GM13976 (cell line): ENCODE measurements around the gene CFAP97D1.

Experiments
- DNase-seq: peaks from one replicate; pipeline ENCODE4 v3.0.0; 2012; ENCODE audit warnings: low spot score
- in situ Hi-C: fragments of 300-500 bp; cut with MboI; formaldehyde crosslinking; loops from one replicate; pipeline ENCODE4 v1.12.0; 2022; ENCODE audit warnings: low sequenced_read_pairs, mixed read lengths, inconsistent platforms; ENCODE audit not compliant: unreplicated experiment
- TF ChIP-seq, protein P1 (sequence below): IDR thresholded peaks from 2 replicates; pipeline ENCODE4 v1.5.1; 2012; ENCODE audit warnings: borderline replicate concordance, mild to moderate bottlenecking; ENCODE audit not compliant: insufficient read depth; ENCODE audit errors: extremely low read depth, missing control alignments, control extremely low read depth

Gene CFAP97D1

DNA sequence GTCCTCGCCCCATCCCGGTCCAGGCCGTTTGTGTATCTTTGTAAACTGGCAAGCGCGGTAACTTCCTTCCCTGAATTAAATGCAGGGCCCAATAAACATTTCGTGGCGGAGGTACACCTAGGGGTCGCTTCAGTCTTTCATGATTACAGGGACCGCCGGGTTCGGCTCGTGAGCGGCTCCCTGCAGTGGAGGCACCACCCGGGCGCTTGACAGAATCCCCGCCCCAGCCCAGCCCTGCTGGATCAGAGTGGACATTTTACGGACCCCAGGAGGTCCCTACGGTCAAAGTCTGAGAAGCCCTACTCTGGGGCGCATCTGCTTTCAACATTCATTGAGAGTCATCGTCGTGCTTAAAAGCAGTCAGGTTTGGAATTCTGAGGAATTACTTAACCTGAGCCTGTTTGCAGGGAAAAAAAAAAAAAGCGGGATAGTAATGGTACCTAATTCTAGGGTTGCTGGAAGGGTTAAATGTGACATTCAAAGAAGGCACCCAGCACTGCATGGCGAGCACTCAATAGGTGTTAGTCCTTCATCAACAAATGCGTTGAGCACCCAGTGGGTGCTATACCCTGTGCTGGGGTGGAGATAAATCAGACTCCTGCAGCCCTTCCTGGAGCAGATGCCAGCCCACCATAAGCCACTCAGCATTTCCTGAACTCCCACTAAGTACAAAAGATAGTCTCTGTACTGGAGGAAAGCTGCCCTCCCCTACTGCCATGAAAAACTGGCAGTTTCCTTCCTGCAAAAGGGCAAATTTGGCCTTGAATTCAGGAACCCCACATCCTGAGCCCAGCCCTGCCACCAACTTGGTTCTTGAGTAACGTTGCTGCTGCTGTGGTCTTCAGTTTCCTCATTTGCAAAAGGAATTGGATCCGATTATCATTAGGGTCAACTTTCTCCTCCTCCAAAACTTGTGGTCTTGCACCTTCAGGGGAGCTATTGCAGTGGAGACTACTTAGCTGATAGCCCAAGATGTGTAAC lies 800 bp upstream of the CFAP97D1 start:
- TF ChIP-seq, protein P1, sequence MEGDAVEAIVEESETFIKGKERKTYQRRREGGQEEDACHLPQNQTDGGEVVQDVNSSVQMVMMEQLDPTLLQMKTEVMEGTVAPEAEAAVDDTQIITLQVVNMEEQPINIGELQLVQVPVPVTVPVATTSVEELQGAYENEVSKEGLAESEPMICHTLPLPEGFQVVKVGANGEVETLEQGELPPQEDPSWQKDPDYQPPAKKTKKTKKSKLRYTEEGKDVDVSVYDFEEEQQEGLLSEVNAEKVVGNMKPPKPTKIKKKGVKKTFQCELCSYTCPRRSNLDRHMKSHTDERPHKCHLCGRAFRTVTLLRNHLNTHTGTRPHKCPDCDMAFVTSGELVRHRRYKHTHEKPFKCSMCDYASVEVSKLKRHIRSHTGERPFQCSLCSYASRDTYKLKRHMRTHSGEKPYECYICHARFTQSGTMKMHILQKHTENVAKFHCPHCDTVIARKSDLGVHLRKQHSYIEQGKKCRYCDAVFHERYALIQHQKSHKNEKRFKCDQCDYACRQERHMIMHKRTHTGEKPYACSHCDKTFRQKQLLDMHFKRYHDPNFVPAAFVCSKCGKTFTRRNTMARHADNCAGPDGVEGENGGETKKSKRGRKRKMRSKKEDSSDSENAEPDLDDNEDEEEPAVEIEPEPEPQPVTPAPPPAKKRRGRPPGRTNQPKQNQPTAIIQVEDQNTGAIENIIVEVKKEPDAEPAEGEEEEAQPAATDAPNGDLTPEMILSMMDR = no peak
- in situ Hi-C loops = no loop called here
- no peak for DNase-seq

DNA sequence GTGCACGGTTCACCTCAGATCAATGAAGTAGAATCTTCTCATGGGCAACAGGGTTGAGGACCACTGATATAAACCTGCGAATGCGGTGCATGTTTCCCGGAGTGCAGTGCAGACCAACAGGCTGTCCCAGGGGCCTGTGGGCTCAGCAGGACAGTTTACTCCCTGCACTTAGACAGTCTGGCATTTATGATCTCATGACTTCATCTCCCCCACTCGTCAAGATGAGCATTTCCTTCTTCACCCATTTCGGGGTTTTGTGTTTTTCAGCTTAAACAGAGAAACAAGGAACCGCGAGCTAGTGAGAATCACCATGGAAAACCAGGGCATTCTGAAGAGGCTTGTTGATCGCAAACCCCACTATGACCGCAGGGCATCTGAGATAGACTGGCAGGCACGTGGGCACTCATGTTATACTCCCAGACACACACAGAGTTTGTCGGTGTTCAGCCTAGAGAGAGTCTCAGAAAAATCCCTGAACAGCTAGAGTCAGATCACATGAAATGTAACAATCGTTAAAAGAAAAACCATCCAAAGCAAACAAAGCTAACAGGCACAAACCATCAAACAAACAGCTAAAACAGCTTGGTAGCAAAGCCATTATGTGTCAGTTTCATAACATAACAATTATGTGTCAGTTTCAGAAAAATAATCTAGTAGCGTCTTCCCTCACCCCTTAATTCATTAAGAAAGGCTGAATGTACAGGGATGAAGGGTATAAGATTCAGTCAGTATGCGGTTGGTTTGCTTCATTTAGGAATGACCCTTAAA lies 2.9 kb downstream of the CFAP97D1 start:
- in situ Hi-C loops = no loop called here

DNA sequence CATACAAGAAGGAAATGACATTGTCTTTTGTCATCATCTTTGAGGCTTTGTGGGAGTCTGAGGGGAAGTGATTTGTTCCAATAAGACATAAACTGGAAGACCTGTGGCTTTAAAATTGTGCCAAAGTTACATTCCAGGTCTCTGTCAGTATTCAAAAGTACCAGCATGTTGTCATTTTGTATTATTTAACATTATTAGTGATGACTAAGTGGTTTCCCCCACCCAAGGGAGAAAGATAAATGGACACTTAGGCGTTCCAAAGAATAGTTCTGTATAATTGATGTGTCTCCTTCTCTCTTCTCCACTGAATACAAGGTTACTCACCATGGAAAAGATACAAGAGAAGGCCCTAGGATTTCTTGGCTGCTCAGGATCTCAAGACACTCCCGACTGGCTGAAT lies 3.8 kb downstream of the CFAP97D1 start:
- in situ Hi-C loops = no loop called here
- TF ChIP-seq, protein P1 = no peak
- DNase-seq = no peak

More for the DNA sequence above, 2.9 kb downstream of the CFAP97D1 start:
- TF ChIP-seq, protein P1 = no peak
- no peak for DNase-seq

DNA sequence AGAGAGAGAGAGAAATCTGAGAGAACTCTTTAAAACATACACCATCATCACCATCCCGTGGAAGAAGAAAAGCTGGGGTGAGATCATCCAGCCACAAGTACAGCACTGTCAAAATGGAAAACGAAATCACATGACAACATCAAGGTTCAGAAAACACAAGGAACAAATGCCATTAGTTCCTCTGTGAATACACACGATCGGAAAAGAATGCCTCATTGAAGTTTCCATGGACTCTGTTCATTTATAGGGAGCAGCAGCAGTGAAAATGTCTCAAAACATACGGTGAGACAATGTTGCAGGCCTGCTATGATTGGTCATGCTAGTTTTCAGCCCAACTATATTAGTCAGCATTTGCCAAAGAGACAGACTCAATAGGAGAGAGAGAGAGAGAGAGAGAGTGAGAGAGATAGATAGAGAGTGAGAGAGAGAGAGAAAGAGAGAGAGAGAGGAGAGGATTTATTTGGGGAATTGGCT lies 4.4 kb downstream of the CFAP97D1 start:
- DNase-seq = no peak
- TF ChIP-seq, protein P1 = no peak
- in situ Hi-C loops = no loop called here

DNA sequence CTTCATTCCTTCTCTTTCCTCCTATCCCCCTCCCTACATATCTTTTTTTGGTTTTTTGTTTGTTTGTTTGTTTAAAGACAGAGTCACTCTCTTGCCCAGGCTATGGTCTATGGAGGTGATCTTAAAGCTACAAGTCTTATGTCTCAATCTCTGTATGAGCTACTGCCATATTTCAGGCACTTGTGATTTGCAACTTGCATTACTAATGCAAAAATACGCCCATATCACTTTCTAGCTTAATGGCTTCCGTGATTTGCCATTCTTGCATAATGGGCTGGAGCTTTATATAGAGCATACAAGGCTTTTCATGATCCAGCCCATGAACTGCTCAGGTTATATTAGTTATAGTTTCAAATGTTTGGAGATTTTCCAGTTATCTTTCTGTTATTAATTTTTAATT lies 7.5 kb downstream of the CFAP97D1 start:
- no peak for DNase-seq
- TF ChIP-seq, protein P1 = no peak
- in situ Hi-C loops = no loop called here

DNA sequence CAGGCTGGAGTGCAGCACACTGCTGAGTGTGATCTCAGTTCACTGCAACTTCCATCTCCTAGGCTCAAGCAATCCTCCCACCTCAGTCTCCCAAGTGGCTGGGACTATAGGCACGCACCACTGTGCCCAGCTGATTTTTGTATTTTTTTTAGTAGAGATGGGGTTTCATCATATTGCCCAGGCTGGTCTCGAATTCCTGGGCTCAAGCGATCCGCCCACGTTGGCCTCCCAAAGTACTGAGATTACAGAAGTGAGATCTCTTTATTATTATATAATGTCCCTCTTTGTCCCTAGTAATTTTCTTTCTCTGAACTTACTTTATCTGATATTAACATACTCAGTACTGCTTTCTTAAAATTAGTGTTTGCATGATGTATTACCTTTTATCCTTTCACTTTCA lies 8.3 kb downstream of the CFAP97D1 start:
- in situ Hi-C loops = no loop called here
- no peak for DNase-seq
- TF ChIP-seq, protein P1 = no peak
